Kidney (tissue), 14 donors: ENCODE data around the gene SHQ1. TPM values are rescaled to one million over a fixed set of nuclear protein-coding genes. Genes with fewer than 3 reads are reported as not detected.

Experiments used
- DNase-seq, 5 donors: peaks; one replicate each; pipeline ENCODE4 v3.0.0-alpha.2; 2013 to 2020
- FAIRE-seq: peaks from 2 replicates; lab custom pipeline; 2012; peaks lifted over from hg19 to GRCh38; lab: Jason Lieb, UNC
- H3K27ac ChIP-seq, 2 donors: one replicate each; pipeline ENCODE4 v1.7.0; 2013; ENCODE audit warnings: low read depth in 2 of 2, low read length in 2 of 2, inconsistent platforms in 1 of 2
- H3K27me3 ChIP-seq: one replicate; pipeline ENCODE4 v1.7.1; 2013; ENCODE audit warnings: low read length, inconsistent platforms; ENCODE audit not compliant: control insufficient read depth, insufficient read depth
- H3K36me3 ChIP-seq, 3 donors: one replicate each; pipeline versions ENCODE4 v1.7.0 to v1.7.1; 2013; ENCODE audit warnings: low read length in 3 of 3, control low read depth in 1 of 3, inconsistent platforms in 1 of 3; ENCODE audit not compliant: insufficient read depth in 3 of 3, control insufficient read depth in 2 of 3
- H3K4me1 ChIP-seq, 3 donors: one replicate each; pipeline versions ENCODE4 v1.7.0 to v1.7.1; 2013; ENCODE audit warnings: low read length in 3 of 3, inconsistent platforms in 1 of 3, low read depth in 1 of 3; ENCODE audit not compliant: control insufficient read depth in 2 of 3, insufficient read depth in 2 of 3
- H3K4me3 ChIP-seq, 3 donors: one replicate each; pipeline versions ENCODE4 v1.7.0 to v1.8.1; 2013; ENCODE audit warnings: low read length in 3 of 3, control low read depth in 1 of 3, inconsistent platforms in 1 of 3
- H3K9ac ChIP-seq, 3 donors: one replicate each; pipeline versions ENCODE4 v1.7.0 to v1.7.1; 2013; ENCODE audit warnings: low read length in 3 of 3, control low read depth in 1 of 3, inconsistent platforms in 1 of 3
- H3K9me3 ChIP-seq, 3 donors: one replicate each; pipeline versions ENCODE4 v1.7.0 to v1.7.1; 2013; ENCODE audit warnings: low read length in 3 of 3, control low read depth in 1 of 3, inconsistent platforms in 1 of 3; ENCODE audit not compliant: control insufficient read depth in 2 of 3, insufficient read depth in 1 of 3
- CTCF ChIP-seq: IDR thresholded peaks from 3 replicates; pipeline ENCODE4 v1.5.1; 2012; ENCODE audit warnings: mild to moderate bottlenecking, moderate library complexity, borderline replicate concordance; ENCODE audit not compliant: insufficient read depth; ENCODE audit errors: extremely low read depth
- intact Hi-C: fragments of 100-400 bp; cut with DNase I; formaldehyde crosslinking; loops from one replicate; pipeline ENCODE4 v1.11.1; 2022
- polyA plus RNA-seq: library from polyadenylated mRNA; stranded (reverse); fragments of 350-450 nt; fragmentation: Illumina TruSeq; extraction: RNeasy Lipid Tissue Mini Kit (QIAGEN cat#74804); gene quantifications from one replicate; pipeline ENCODE4 v1.2.3, GENCODE V29; 2014; ENCODE audit warnings: low read depth, low replicate concordance; ENCODE audit not compliant: insufficient read depth
- total RNA-seq: library from RNA; stranded (reverse); fragmentation: NEBNext Ultra II Directional; extraction: Animal tissue kit (Norgen Biotek cat#: 25700); gene quantifications from one replicate; pipeline ENCODE4 v1.2.1, GENCODE V29; 2021
- donor health status: control.
- donor health status: control.
- donor health status: control.
- donor health status: control.
- donor health status: control.
- donor health status: DM: yes; HTN: yes; CAD: no.
- donor health status: Normal renal cell carcinoma (clear cell type).

SHQ1 gene
- total and polyA plus RNA-seq, 2 donors from 2014 or later = 8.1 to 23.1 TPM

GRCh38 chr3:72821161-72821781 is 27.0 kb downstream of the SHQ1 start:
- no peak for FAIRE-seq
- peak overlapping the region in 1 of 2 donors; percentile 26 for H3K27ac ChIP-seq

GRCh38 chr3:72820415-72820814 is 27.8 kb downstream of the SHQ1 start:
- DNase-seq = peak in 3 of 5 donors; percentile 35 to 88 (median 74)
- no peak overlapping the region for H3K4me3 ChIP-seq
- peak; percentile 73 for FAIRE-seq
- H3K4me1 ChIP-seq = peaks cover 10 to 21% (median 16%) of the 10 kb centered on the region in 3 donors
- H3K27me3 ChIP-seq = no peaks in the 10 kb centered on the region
- no peaks in the 10 kb centered on the region for H3K9me3 ChIP-seq
- H3K9ac ChIP-seq = no peak overlapping the region
- no peaks in the 10 kb centered on the region for H3K36me3 ChIP-seq
- no peak overlapping the region for H3K27ac ChIP-seq
- TF ChIP-seq CTCF = no peak
- intact Hi-C loops = loop anchor here (5.0 kb wide), 1 partner anchor 868 kb away; no protein-coding TSS in a partner anchor

More at GRCh38 chr3:72821161-72821781, 27.0 kb downstream of the SHQ1 start:
- Histone ChIP-seq H3K4me3 (peak overlapping the region in 1 of 3 donors; percentile 10), H3K36me3 (no peaks in the 10 kb centered on the region), H3K9me3 (no peaks in the 10 kb centered on the region), H3K27me3 (no peaks in the 10 kb centered on the region), H3K9ac (no peak overlapping the region), H3K4me1 (peaks cover 10 to 21% (median 16%) of the 10 kb centered on the region in 3 donors)
- peak in 1 of 5 donors; percentile 65 for DNase-seq
- intact Hi-C loops = loop anchor here (5.0 kb wide), 1 partner anchor 869 kb away; no protein-coding TSS in a partner anchor
- no peak for TF ChIP-seq CTCF

- DNase-seq (no peak), FAIRE-seq (no peak)
- H3K36me3 ChIP-seq = no peaks in the 10 kb centered on the region
- H3K9me3 ChIP-seq = no peaks in the 10 kb centered on the region
- TF ChIP-seq CTCF = no peak
- H3K9ac ChIP-seq = no peak overlapping the region
- H3K27me3 ChIP-seq = no peaks in the 10 kb centered on the region
- no peak overlapping the region for H3K27ac ChIP-seq
- H3K4me1 ChIP-seq = peaks cover 10 to 21% (median 16%) of the 10 kb centered on the region in 3 donors
- no peak overlapping the region for H3K4me3 ChIP-seq
- intact Hi-C loops = no loop called here
Measured at GRCh38 chr3:72818905-72819304, 29.3 kb downstream of the SHQ1 start.
